HepG2 (cell line): Measurements from ENCODE around the gene LMNA. TPM values are rescaled to one million over a fixed set of nuclear protein-coding genes. Genes with fewer than 3 reads are reported as not detected.

ENCODE experiments used
- GLI4 ChIP-seq: sonication (generic); formaldehyde crosslinking; IDR thresholded peaks from 2 replicates; pipeline ENCODE4 v1.5.1; 2020; ENCODE audit warnings: missing genetic modification reagents, mild to moderate bottlenecking, moderate library complexity, borderline replicate concordance
- HCFC1 ChIP-seq: fragments of 150-350 bp; IDR thresholded peaks from 2 replicates; pipeline ENCODE4 v1.6.1; 2014; ENCODE audit warnings: low read depth, low read length
- HMGA1 ChIP-seq: sonication (generic); formaldehyde crosslinking; conservative IDR thresholded peaks from 2 replicates; pipeline ENCODE4 v1.4.0; 2020; ENCODE audit warnings: missing genetic modification reagents
- JUNB ChIP-seq: sonication (generic); formaldehyde crosslinking; IDR thresholded peaks from 2 replicates; pipeline ENCODE4 v1.8.0; 2022; ENCODE audit warnings: missing genetic modification reagents, mild to moderate bottlenecking, borderline replicate concordance
- TEAD3 ChIP-seq: optimal IDR thresholded peaks from 2 replicates; pipeline ENCODE3; 2016; ENCODE audit warnings: borderline replicate concordance
- THAP7 ChIP-seq: sonication (generic); formaldehyde crosslinking; IDR thresholded peaks from 2 replicates; pipeline ENCODE4 v1.8.1; 2023; ENCODE audit warnings: mild to moderate bottlenecking, missing genetic modification reagents
- ZFP36L2 ChIP-seq: sonication (generic); formaldehyde crosslinking; IDR thresholded peaks from 2 replicates; pipeline ENCODE4 v1.4.0; 2020; ENCODE audit warnings: missing genetic modification reagents
- ZNF432 ChIP-seq: sonication (generic); formaldehyde crosslinking; IDR thresholded peaks from 2 replicates; pipeline ENCODE4 v1.5.0; 2020; ENCODE audit warnings: missing genetic modification reagents, mild to moderate bottlenecking, borderline replicate concordance
- ZNF629 ChIP-seq: sonication (generic); formaldehyde crosslinking; conservative IDR thresholded peaks from 2 replicates; pipeline ENCODE4 v1.5.0; 2020; ENCODE audit warnings: missing genetic modification reagents
- ZSCAN12 ChIP-seq: sonication (generic); formaldehyde crosslinking; IDR thresholded peaks from 2 replicates; pipeline ENCODE4 v1.9.0; 2021; ENCODE audit warnings: mild to moderate bottlenecking, missing genetic modification reagents
- polyA plus RNA-seq, 8 experiments: library from polyadenylated mRNA; depleted of rRNA in 3 of 8; stranded (reverse) in 7 of 8; unstranded in 1 of 8; fragments of >200 nt; fragmentation: Illumina TruSeq in 4 of 8; extraction: Trizol in 4 of 8; gene quantifications; 2 replicates each; pipeline versions ENCODE4 v1.2.1 to v1.2.3, GENCODE V29; 2011 to 2016; ENCODE audit warnings: low read depth in 4 of 8, missing spikeins in 1 of 8, mixed read lengths in 1 of 8; ENCODE audit not compliant: insufficient read depth in 1 of 8
- total RNA-seq, 5 experiments: library from RNA; depleted of rRNA; stranded (reverse); fragments of >200 nt; fragmentation: Illumina TruSeq; extraction: Trizol; gene quantifications; 2 replicates each; pipeline ENCODE4 v1.2.3, GENCODE V29; 2016; ENCODE audit warnings: low read depth in 1 of 5
- TF ChIP-seq, protein P1 (sequence below): sonication (generic); formaldehyde crosslinking; IDR thresholded peaks from 2 replicates; pipeline ENCODE4 v1.5.1; 2020; ENCODE audit warnings: missing genetic modification reagents, mild to moderate bottlenecking, borderline replicate concordance
- TF ChIP-seq, protein P2 (sequence below): conservative IDR thresholded peaks from 2 replicates; pipeline ENCODE4 v1.6.1; 2018; ENCODE audit warnings: missing genetic modification reagents
- TF ChIP-seq, protein P3 (sequence below): IDR thresholded peaks from 2 replicates; pipeline ENCODE4 v1.6.1; 2016
- TF ChIP-seq, protein P4 (sequence below): sonication (generic); formaldehyde crosslinking; IDR thresholded peaks from 2 replicates; pipeline ENCODE4 v1.5.0; 2020; ENCODE audit warnings: mild to moderate bottlenecking, missing genetic modification reagents, borderline replicate concordance

The LMNA gene
- total and polyA plus RNA-seq, 2 of the 13 experiments (the other 11 are each of a cell fraction or from before 2014, with no cell fraction given): 107 to 225 TPM

DNA sequence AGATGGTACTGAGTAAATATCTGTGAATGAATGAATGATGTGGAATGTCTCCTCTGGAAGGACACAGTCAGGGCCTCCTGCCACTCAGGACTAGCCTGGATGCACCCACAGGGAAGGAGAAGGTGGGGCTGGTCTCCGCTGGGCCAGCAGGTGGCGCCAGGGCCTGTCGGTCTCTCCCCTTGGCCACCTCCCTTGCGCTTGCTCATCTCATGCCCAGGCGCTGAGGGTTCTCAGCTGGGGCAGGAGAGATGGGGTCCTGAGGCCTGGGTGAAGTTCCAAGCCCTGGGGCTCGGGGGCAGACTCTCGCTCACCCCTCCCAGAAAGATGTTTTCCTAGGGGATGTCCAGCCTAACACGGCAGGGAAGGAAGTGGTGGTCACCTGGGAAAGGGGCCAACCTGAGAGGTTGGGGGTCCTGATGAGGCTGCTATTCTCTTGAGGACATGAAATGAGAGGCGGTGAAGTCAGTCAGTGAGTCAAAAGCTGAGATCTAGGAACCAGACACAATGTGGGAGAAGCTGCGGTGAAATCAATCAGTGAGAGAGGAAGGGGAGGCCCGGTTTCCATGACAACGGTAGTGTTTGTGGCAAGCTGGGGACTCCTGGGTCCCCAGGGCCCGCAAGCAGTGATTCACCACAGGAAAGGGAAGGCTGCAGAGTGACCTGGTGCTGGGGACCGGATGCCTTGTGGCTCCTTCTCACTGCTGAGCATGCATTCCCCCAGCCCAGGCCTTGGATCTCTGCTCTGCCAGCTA is 17.7 kb upstream of the LMNA start (continued):
- TF ChIP-seq, protein P1, sequence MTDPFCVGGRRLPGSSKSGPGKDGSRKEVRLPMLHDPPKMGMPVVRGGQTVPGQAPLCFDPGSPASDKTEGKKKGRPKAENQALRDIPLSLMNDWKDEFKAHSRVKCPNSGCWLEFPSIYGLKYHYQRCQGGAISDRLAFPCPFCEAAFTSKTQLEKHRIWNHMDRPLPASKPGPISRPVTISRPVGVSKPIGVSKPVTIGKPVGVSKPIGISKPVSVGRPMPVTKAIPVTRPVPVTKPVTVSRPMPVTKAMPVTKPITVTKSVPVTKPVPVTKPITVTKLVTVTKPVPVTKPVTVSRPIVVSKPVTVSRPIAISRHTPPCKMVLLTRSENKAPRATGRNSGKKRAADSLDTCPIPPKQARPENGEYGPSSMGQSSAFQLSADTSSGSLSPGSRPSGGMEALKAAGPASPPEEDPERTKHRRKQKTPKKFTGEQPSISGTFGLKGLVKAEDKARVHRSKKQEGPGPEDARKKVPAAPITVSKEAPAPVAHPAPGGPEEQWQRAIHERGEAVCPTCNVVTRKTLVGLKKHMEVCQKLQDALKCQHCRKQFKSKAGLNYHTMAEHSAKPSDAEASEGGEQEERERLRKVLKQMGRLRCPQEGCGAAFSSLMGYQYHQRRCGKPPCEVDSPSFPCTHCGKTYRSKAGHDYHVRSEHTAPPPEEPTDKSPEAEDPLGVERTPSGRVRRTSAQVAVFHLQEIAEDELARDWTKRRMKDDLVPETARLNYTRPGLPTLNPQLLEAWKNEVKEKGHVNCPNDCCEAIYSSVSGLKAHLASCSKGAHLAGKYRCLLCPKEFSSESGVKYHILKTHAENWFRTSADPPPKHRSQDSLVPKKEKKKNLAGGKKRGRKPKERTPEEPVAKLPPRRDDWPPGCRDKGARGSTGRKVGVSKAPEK (CRISPR knock-in tag): no peak
- TF ChIP-seq, protein P2, sequence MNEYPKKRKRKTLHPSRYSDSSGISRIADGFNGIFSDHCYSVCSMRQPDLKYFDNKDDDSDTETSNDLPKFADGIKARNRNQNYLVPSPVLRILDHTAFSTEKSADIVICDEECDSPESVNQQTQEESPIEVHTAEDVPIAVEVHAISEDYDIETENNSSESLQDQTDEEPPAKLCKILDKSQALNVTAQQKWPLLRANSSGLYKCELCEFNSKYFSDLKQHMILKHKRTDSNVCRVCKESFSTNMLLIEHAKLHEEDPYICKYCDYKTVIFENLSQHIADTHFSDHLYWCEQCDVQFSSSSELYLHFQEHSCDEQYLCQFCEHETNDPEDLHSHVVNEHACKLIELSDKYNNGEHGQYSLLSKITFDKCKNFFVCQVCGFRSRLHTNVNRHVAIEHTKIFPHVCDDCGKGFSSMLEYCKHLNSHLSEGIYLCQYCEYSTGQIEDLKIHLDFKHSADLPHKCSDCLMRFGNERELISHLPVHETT (CRISPR knock-in tag): no peak
- TF ChIP-seq ZSCAN12 (no peak), GLI4 (CRISPR knock-in tag) (no peak), HMGA1 (no peak), THAP7 (CRISPR knock-in tag) (no peak), ZNF432 (no peak), HCFC1 (no peak), ZNF629 (CRISPR knock-in tag) (no peak), ZFP36L2 (no peak), JUNB (CRISPR knock-in tag) (no peak), TEAD3 (peak; percentile 71)
- TF ChIP-seq, protein P3, sequence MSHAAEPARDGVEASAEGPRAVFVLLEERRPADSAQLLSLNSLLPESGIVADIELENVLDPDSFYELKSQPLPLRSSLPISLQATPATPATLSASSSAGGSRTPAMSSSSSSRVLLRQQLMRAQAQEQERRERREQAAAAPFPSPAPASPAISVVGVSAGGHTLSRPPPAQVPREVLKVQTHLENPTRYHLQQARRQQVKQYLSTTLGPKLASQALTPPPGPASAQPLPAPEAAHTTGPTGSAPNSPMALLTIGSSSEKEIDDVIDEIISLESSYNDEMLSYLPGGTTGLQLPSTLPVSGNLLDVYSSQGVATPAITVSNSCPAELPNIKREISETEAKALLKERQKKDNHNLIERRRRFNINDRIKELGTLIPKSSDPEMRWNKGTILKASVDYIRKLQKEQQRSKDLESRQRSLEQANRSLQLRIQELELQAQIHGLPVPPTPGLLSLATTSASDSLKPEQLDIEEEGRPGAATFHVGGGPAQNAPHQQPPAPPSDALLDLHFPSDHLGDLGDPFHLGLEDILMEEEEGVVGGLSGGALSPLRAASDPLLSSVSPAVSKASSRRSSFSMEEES: 0 out of 2 replicates have a peak, but pooled peaks have one; percentile 28
- TF ChIP-seq, protein P4, sequence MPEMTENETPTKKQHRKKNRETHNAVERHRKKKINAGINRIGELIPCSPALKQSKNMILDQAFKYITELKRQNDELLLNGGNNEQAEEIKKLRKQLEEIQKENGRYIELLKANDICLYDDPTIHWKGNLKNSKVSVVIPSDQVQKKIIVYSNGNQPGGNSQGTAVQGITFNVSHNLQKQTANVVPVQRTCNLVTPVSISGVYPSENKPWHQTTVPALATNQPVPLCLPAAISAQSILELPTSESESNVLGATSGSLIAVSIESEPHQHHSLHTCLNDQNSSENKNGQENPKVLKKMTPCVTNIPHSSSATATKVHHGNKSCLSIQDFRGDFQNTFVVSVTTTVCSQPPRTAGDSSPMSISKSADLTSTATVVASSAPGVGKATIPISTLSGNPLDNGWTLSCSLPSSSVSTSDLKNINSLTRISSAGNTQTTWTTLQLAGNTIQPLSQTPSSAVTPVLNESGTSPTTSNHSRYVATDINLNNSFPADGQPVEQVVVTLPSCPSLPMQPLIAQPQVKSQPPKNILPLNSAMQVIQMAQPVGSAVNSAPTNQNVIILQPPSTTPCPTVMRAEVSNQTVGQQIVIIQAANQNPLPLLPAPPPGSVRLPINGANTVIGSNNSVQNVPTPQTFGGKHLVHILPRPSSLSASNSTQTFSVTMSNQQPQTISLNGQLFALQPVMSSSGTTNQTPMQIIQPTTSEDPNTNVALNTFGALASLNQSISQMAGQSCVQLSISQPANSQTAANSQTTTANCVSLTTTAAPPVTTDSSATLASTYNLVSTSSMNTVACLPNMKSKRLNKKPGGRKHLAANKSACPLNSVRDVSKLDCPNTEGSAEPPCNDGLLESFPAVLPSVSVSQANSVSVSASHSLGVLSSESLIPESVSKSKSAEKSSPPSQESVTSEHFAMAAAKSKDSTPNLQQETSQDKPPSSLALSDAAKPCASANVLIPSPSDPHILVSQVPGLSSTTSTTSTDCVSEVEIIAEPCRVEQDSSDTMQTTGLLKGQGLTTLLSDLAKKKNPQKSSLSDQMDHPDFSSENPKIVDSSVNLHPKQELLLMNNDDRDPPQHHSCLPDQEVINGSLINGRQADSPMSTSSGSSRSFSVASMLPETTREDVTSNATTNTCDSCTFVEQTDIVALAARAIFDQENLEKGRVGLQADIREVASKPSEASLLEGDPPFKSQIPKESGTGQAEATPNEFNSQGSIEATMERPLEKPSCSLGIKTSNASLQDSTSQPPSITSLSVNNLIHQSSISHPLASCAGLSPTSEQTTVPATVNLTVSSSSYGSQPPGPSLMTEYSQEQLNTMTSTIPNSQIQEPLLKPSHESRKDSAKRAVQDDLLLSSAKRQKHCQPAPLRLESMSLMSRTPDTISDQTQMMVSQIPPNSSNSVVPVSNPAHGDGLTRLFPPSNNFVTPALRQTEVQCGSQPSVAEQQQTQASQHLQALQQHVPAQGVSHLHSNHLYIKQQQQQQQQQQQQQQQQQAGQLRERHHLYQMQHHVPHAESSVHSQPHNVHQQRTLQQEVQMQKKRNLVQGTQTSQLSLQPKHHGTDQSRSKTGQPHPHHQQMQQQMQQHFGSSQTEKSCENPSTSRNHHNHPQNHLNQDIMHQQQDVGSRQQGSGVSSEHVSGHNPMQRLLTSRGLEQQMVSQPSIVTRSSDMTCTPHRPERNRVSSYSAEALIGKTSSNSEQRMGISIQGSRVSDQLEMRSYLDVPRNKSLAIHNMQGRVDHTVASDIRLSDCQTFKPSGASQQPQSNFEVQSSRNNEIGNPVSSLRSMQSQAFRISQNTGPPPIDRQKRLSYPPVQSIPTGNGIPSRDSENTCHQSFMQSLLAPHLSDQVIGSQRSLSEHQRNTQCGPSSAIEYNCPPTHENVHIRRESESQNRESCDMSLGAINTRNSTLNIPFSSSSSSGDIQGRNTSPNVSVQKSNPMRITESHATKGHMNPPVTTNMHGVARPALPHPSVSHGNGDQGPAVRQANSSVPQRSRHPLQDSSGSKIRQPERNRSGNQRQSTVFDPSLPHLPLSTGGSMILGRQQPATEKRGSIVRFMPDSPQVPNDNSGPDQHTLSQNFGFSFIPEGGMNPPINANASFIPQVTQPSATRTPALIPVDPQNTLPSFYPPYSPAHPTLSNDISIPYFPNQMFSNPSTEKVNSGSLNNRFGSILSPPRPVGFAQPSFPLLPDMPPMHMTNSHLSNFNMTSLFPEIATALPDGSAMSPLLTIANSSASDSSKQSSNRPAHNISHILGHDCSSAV (CRISPR knock-in tag): no peak
